ENCODE measurements around the gene APOC3. TPM values are rescaled to one million over a fixed set of nuclear protein-coding genes. Genes with fewer than 3 reads are reported as not detected.
A peak's percentile ranks its signal among the peaks of the same experiment; 100 is the strongest.

The APOC3 gene
- total RNA-seq, 3 donors from 2014 or later (not counting 1 experiment from before 2014, with no cell fraction given): not detected

DNA sequence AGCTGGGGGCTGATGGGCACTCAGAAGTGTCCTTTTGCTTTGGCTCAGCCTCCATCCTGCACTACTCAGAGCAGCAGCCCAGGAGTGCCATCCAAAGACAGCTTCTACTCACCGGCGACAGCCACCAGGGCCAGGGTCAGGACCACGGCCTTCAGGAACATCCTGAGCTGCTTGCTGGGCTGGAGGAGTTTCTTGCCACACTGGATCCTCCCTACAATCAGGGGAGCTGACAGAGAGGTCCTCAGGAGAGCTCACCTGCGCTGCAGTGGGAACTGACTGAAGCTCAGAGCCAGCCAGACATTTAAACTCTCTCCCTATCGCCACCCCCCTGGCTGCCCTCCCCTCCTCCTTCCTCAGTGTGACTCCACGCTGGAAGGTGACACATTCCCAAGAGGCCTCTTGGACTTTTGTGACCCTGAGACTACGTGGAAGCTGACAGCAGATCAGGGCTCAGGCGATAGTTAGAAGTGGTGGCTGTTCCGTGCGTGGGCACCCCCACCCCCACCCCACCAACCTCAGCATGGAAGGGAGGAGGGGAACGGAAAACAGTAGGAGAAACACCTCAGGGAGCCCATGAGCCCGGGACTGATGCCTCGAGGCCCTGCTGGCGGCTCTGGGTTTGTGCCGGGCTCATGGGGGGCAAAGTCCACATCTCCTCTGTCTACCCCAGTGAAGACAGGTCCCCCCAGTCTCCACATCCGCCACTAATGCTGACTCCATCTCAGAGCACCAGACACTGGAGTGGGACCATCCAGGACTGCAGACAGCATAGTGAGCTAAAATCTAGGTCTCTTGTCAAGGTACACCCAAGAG lies 6.5 kb upstream of the APOC3 start, which contains the start of gene APOA4:
Gene APOA4 (minus strand): TSS at position 274 of the 813 bp plus-strand sequence. CDS start 113 bp downstream, at position 161.
- Mint-ChIP-seq H3K4me1 (no peaks in the 10 kb centered on the region), H3K27me3 (ENCODE audit: low read depth in 2 of 2) (no peaks in the 10 kb centered on the region), H3K9me3 (no peaks in the 10 kb centered on the region), H3K36me3 (no peaks in the 10 kb centered on the region), H3K4me3 (no peak within 1 kb of the TSS), H3K27ac (no peak within 1 kb of the TSS)
- Histone ChIP-seq H3K36me3 (ENCODE audit: control insufficient read depth, insufficient read depth, low read length) (no peaks in the 10 kb centered on the region), H3K9me3 (ENCODE audit: control insufficient read depth, insufficient read depth, low read length) (no peaks in the 10 kb centered on the region), H3K27ac (ENCODE audit: low read length) (no peak within 1 kb of the TSS), H3K4me3 (ENCODE audit: low read length) (no peak within 1 kb of the TSS), H3K4me1 (ENCODE audit: control insufficient read depth, insufficient read depth, low read length) (no peaks in the 10 kb centered on the region), H3K27me3 (ENCODE audit: control insufficient read depth, insufficient read depth, low read length) (no peaks in the 10 kb centered on the region)
- WGBS (ENCODE audit: insufficient coverage): 87% methylated on average over 15 of the region's 16 CpGs
- TF ChIP-seq, protein P1, sequence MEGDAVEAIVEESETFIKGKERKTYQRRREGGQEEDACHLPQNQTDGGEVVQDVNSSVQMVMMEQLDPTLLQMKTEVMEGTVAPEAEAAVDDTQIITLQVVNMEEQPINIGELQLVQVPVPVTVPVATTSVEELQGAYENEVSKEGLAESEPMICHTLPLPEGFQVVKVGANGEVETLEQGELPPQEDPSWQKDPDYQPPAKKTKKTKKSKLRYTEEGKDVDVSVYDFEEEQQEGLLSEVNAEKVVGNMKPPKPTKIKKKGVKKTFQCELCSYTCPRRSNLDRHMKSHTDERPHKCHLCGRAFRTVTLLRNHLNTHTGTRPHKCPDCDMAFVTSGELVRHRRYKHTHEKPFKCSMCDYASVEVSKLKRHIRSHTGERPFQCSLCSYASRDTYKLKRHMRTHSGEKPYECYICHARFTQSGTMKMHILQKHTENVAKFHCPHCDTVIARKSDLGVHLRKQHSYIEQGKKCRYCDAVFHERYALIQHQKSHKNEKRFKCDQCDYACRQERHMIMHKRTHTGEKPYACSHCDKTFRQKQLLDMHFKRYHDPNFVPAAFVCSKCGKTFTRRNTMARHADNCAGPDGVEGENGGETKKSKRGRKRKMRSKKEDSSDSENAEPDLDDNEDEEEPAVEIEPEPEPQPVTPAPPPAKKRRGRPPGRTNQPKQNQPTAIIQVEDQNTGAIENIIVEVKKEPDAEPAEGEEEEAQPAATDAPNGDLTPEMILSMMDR (IDR thresholded peaks at IDR 0.05): no peak
- ATAC-seq: no peak
- no peak for DNase-seq
- intact Hi-C loops (cut with micrococcal nuclease): no loop called here

DNA sequence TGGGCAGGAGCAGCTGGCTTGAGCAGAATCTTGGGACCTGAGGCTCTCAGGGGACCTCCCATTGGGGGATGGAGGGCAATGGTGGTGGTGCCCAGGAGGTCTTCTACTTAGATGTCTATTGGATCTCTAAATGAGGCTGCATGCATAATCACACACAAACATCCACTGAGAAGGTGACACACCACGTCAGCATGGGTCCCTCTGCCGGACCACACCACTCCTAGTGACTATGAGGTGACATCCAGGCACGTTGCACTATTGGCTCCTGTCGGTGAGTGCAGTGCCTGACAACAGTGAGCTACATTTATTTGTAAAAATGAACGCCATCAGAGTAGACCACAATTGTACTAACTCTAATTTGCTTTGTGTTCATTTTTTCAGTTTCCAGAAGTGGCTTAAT lies 4.3 kb upstream of the APOC3 start:
- TF ChIP-seq, protein P1 (IDR thresholded peaks at IDR 0.05): no peak
- H3K27ac Mint-ChIP-seq: no peak overlapping the region
- H3K27me3 Mint-ChIP-seq (ENCODE audit: low read depth in 2 of 2): no peaks in the 10 kb centered on the region
- ATAC-seq (no peak), DNase-seq (no peak)
- Histone ChIP-seq H3K27ac (ENCODE audit: low read length) (no peak overlapping the region), H3K9me3 (ENCODE audit: control insufficient read depth, insufficient read depth, low read length) (no peaks in the 10 kb centered on the region), H3K36me3 (ENCODE audit: control insufficient read depth, insufficient read depth, low read length) (no peaks in the 10 kb centered on the region), H3K4me1 (ENCODE audit: control insufficient read depth, insufficient read depth, low read length) (no peaks in the 10 kb centered on the region), H3K27me3 (ENCODE audit: control insufficient read depth, insufficient read depth, low read length) (no peaks in the 10 kb centered on the region), H3K4me3 (ENCODE audit: low read length) (no peak overlapping the region)
- H3K9me3 Mint-ChIP-seq: no peaks in the 10 kb centered on the region
- WGBS (ENCODE audit: insufficient coverage): 88% methylated on average over 5 of the region's 5 CpGs
- no peaks in the 10 kb centered on the region for H3K36me3 Mint-ChIP-seq
- H3K4me3 Mint-ChIP-seq: no peak overlapping the region
- intact Hi-C loops (cut with micrococcal nuclease): no loop called here
- no peaks in the 10 kb centered on the region for H3K4me1 Mint-ChIP-seq

- H3K27ac Mint-ChIP-seq: no peak overlapping the region
- intact Hi-C loops (cut with micrococcal nuclease): no loop called here
These were observed 3.6 kb upstream of the APOC3 start for GRCh38 chr11:116825854-116826750.

More at GRCh38 chr11:116825854-116826750, 3.6 kb upstream of the APOC3 start:
- Mint-ChIP-seq H3K27me3 (ENCODE audit: low read depth in 2 of 2) (peaks cover 0 to 2% of the 10 kb centered on the region in 2 donors), H3K36me3 (no peaks in the 10 kb centered on the region), H3K4me1 (no peaks in the 10 kb centered on the region), H3K4me3 (no peak overlapping the region), H3K9me3 (no peaks in the 10 kb centered on the region)
- H3K9me3 ChIP-seq (ENCODE audit: control insufficient read depth, insufficient read depth, low read length): no peaks in the 10 kb centered on the region
- ATAC-seq: peak in 1 of 3 donors; percentile 15
- no peaks in the 10 kb centered on the region for H3K36me3 ChIP-seq (ENCODE audit: control insufficient read depth, insufficient read depth, low read length)
- H3K4me3 ChIP-seq (ENCODE audit: low read length): no peak overlapping the region
- H3K27ac ChIP-seq (ENCODE audit: low read length): no peak overlapping the region
- H3K4me1 ChIP-seq (ENCODE audit: control insufficient read depth, insufficient read depth, low read length): no peaks in the 10 kb centered on the region
- WGBS (ENCODE audit: insufficient coverage): 90% methylated on average over 22 of the region's 22 CpGs
- no peak for DNase-seq
- no peaks in the 10 kb centered on the region for H3K27me3 ChIP-seq (ENCODE audit: control insufficient read depth, insufficient read depth, low read length)
- TF ChIP-seq, protein P1 (IDR thresholded peaks at IDR 0.05): no peak

Data from natural killer cell (primary cell).